Measurements from ENCODE around the gene SLC23A3.

- TF ChIP-seq CTCF (optimal IDR thresholded peaks at IDR 0.05 in 1 of 3, IDR thresholded peaks at IDR 0.05 in 1 of 3, conservative IDR thresholded peaks at IDR 0.05 in 1 of 3; ENCODE audit: extremely low read depth in 1 of 3, insufficient read depth in 2 of 3, low read length in 3 of 3), result no peak
- TF ChIP-seq EZH2 (IDR thresholded peaks at IDR 0.05; ENCODE audit: low read length), result no peak
These were observed 44.3 kb upstream of the SLC23A3 start for GRCh38 chr2:219214141-219214540.

Data from keratinocyte (primary cell).